ENCODE measurements around the gene SI. TPM values are rescaled to one million over a fixed set of nuclear protein-coding genes. Genes with fewer than 3 reads are reported as not detected.
"Not testable (repeated sequence)": the region's sequence is repeated elsewhere in the genome, so short reads cannot be mapped to it uniquely, and the experiment has no call there.

The SI gene
- total RNA-seq, 2 donors from 2014 or later = 0.40 to 0.96 TPM

- TF ChIP-seq POLR2AphosphoS5 (IDR thresholded peaks at IDR 0.05) (no peak), CTCF (IDR thresholded peaks at IDR 0.05) (no peak), POLR2A (IDR thresholded peaks at IDR 0.05) (no peak)
- WGBS = 87% methylated on average over 3 of the region's 3 CpGs
- Histone ChIP-seq H3K27ac (no peak overlapping the region), H3K4me3 (no peak overlapping the region), H3K27me3 (replicated peaks; ENCODE audit: insufficient read depth) (no peaks in the 10 kb centered on the region), H3K9me3 (no peaks in the 10 kb centered on the region), H3K4me1 (replicated peaks) (no peaks in the 10 kb centered on the region), H3K36me3 (no peaks in the 10 kb centered on the region)
- intact Hi-C loops (cut with DNase I) = no loop called here
- no peak for DNase-seq (ENCODE audit: low spot score)
Measured at GRCh38 chr3:165011557-165011956, 66.7 kb downstream of the SI start.

- TF ChIP-seq POLR2A (IDR thresholded peaks at IDR 0.05) (no peak), POLR2AphosphoS5 (IDR thresholded peaks at IDR 0.05) (no peak), CTCF (IDR thresholded peaks at IDR 0.05) (no peak)
- Histone ChIP-seq H3K4me3 (no peak overlapping the region), H3K4me1 (replicated peaks) (no peaks in the 10 kb centered on the region), H3K27me3 (replicated peaks; ENCODE audit: insufficient read depth) (no peaks in the 10 kb centered on the region), H3K36me3 (no peaks in the 10 kb centered on the region), H3K27ac (no peak overlapping the region), H3K9me3 (no peaks in the 10 kb centered on the region)
- intact Hi-C loops (cut with DNase I) = no loop called here
- WGBS = 70% methylated on average over 1 of the region's 1 CpG
- DNase-seq (ENCODE audit: low spot score) = no peak
Measured at GRCh38 chr3:164984947-164985346, 93.3 kb downstream of the SI start.

GRCh38 chr3:164962610-164963009 lies 115.7 kb downstream of the SI start:
- Histone ChIP-seq H3K4me1 (replicated peaks) (no peaks in the 10 kb centered on the region), H3K4me3 (no peak overlapping the region), H3K9me3 (no peaks in the 10 kb centered on the region), H3K36me3 (no peaks in the 10 kb centered on the region), H3K27me3 (replicated peaks; ENCODE audit: insufficient read depth) (no peaks in the 10 kb centered on the region), H3K27ac (no peak overlapping the region)
- intact Hi-C loops (cut with DNase I) = no loop called here
- TF ChIP-seq POLR2AphosphoS5 (IDR thresholded peaks at IDR 0.05) = no peak
- no peak for TF ChIP-seq CTCF (IDR thresholded peaks at IDR 0.05)
- TF ChIP-seq POLR2A (IDR thresholded peaks at IDR 0.05) = no peak
- WGBS = 81% methylated on average over 6 of the region's 6 CpGs
- DNase-seq (ENCODE audit: low spot score) = no peak

GRCh38 chr3:164952966-164953365 lies 125.3 kb downstream of the SI start:
- Histone ChIP-seq H3K4me3 (no peak overlapping the region), H3K27me3 (replicated peaks; ENCODE audit: insufficient read depth) (no peaks in the 10 kb centered on the region), H3K36me3 (no peaks in the 10 kb centered on the region), H3K9me3 (no peaks in the 10 kb centered on the region), H3K4me1 (replicated peaks) (no peaks in the 10 kb centered on the region), H3K27ac (no peak overlapping the region)
- intact Hi-C loops (cut with DNase I) = no loop called here
- TF ChIP-seq POLR2AphosphoS5 (IDR thresholded peaks at IDR 0.05) = no peak
- no peak for TF ChIP-seq POLR2A (IDR thresholded peaks at IDR 0.05)
- no peak for TF ChIP-seq CTCF (IDR thresholded peaks at IDR 0.05)
- no peak for DNase-seq (ENCODE audit: low spot score)
- 88% methylated on average over 3 of the region's 3 CpGs for WGBS

- H3K27ac ChIP-seq; H3K4me3 ChIP-seq; H3K27me3 ChIP-seq (replicated peaks; ENCODE audit: insufficient read depth); H3K9me3 ChIP-seq; DNase-seq (ENCODE audit: low spot score); H3K36me3 ChIP-seq; intact Hi-C loops (cut with DNase I); H3K4me1 ChIP-seq (replicated peaks): not testable (repeated sequence)
- whole genome bisulfite sequencing = 86% methylated on average over 7 of the region's 7 CpGs
Measured at GRCh38 chr3:164951403-164951802, 126.9 kb downstream of the SI start.
